ENCODE measurements around the gene APAF1.

The APAF1 gene

DNA sequence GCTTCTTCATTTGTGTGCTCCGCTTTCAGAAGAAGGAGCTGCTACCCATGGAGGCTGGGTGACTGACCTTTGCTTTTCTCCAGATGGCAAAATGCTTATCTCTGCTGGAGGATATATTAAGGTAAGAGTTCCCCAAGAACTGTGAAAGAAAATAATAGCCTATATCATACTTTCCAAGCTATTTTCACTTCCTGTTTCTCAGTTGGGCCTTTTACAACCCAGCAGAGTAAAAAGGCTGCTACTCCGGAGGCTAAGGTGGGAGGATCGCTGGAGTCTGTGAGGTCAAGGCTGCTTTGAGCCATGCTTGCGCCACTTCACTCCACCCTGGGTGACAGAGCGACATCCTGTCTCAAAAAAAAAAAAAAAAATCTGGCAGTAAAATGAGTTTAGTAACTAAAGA, 82.1 kb downstream of the APAF1 start:
- peaks cover 83% of the 10 kb centered on the region for H3K36me3 ChIP-seq (ENCODE audit: control insufficient read depth, insufficient read depth, low read length)
- no peaks in the 10 kb centered on the region for H3K9me3 ChIP-seq (ENCODE audit: control insufficient read depth, low read length)
- H3K4me3 ChIP-seq (ENCODE audit: extremely low read depth, insufficient read depth, low read length, poor library complexity, severe bottlenecking), result no peak overlapping the region
- H3K27ac ChIP-seq (ENCODE audit: low read depth, low read length, severe bottlenecking), result no peak overlapping the region
- WGBS, 2 experiments (ENCODE audit: insufficient coverage in 2 of 2), result 94 to 100% methylated on average over 2 to 3 of the region's 5 CpGs
- peaks cover 5% of the 10 kb centered on the region for H3K4me1 ChIP-seq (ENCODE audit: control insufficient read depth, insufficient read depth, low read length, poor library complexity, severe bottlenecking)

DNA sequence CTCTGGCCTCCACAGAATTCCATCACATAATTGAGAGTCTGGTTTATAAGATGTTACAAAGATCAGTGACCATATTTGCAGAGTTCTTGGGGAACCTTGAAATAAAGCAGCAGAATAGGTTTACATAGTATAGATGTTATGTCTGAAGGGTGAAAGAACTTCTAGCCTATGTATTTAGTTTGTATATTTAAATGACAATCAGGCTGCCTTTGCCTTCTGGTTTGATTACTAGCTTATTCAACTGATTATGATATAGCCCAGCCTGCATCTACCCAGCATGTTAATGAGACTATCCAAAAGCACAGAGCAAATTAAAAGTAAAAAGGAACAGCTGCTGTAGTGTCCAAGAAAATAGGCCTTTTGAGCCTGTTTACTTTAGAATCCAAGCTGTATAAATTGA, 85.3 kb downstream of the APAF1 start:
- H3K9me3 ChIP-seq (ENCODE audit: control insufficient read depth, low read length), result no peaks in the 10 kb centered on the region
- no peak overlapping the region for H3K4me3 ChIP-seq (ENCODE audit: extremely low read depth, insufficient read depth, low read length, poor library complexity, severe bottlenecking)
- no peaks in the 10 kb centered on the region for H3K4me1 ChIP-seq (ENCODE audit: control insufficient read depth, insufficient read depth, low read length, poor library complexity, severe bottlenecking)
- peaks cover 78% of the 10 kb centered on the region for H3K36me3 ChIP-seq (ENCODE audit: control insufficient read depth, insufficient read depth, low read length)
- no peak overlapping the region for H3K27ac ChIP-seq (ENCODE audit: low read depth, low read length, severe bottlenecking)

DNA sequence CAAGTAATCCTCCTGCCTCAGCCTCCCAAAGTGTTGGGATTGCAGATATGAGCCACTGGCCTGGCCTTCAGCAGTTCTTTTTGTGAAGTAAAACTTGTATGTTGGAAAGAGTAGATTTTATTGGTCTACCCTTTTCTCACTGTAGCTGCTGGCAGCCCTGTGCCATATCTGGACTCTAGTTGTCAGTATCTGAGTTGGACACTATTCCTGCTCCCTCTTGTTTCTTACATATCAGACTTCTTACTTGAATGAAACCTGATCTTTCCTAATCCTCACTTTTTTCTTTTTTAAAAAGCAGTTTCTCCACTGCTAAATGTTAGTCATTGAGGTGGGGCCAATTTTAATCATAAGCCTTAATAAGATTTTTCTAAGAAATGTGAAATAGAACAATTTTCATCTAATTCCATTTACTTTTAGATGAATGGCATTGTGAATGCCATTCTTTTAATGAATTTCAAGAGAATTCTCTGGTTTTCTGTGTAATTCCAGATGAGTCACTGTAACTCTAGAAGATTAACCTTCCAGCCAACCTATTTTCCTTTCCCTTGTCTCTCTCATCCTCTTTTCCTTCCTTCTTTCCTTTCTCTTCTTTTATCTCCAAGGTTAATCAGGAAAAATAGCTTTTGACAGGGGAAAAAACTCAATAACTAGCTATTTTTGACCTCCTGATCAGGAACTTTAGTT, 88.7 kb downstream of the APAF1 start:
- H3K9me3 ChIP-seq (ENCODE audit: control insufficient read depth, low read length), result no peaks in the 10 kb centered on the region
- H3K36me3 ChIP-seq (ENCODE audit: control insufficient read depth, insufficient read depth, low read length), result peaks cover 53% of the 10 kb centered on the region
- H3K27ac ChIP-seq (ENCODE audit: low read depth, low read length, severe bottlenecking), result no peak overlapping the region
- no peak overlapping the region for H3K4me3 ChIP-seq (ENCODE audit: extremely low read depth, insufficient read depth, low read length, poor library complexity, severe bottlenecking)
- H3K4me1 ChIP-seq (ENCODE audit: control insufficient read depth, insufficient read depth, low read length, poor library complexity, severe bottlenecking), result no peaks in the 10 kb centered on the region

DNA sequence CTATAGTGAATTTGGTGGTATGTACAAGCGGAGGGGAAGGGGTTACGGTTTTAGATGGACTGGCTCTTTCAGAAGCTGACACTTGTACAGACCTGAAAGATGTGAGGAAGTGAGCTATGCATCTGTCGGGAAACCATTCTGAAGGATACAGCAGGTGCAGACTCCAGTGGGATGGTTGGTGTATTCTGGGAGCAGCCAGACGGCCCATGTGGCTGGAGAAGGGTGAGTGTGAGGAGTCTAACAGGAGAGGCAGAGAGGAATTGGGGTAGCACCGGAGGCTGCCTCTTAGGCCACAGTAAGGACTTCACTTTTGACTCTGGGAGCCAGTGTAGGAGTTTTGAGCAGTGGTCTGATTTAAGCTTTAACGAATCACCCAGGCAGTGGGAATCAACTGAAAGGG, 90.7 kb downstream of the APAF1 start:
- WGBS, 2 experiments (ENCODE audit: insufficient coverage in 2 of 2), result 89 to 90% methylated on average over 5 to 6 of the region's 6 CpGs
- H3K4me1 ChIP-seq (ENCODE audit: control insufficient read depth, insufficient read depth, low read length, poor library complexity, severe bottlenecking), result no peaks in the 10 kb centered on the region
- H3K9me3 ChIP-seq (ENCODE audit: control insufficient read depth, low read length), result no peaks in the 10 kb centered on the region
- H3K27ac ChIP-seq (ENCODE audit: low read depth, low read length, severe bottlenecking), result no peak overlapping the region
- no peak overlapping the region for H3K4me3 ChIP-seq (ENCODE audit: extremely low read depth, insufficient read depth, low read length, poor library complexity, severe bottlenecking)
- peaks cover 41% of the 10 kb centered on the region for H3K36me3 ChIP-seq (ENCODE audit: control insufficient read depth, insufficient read depth, low read length)

DNA sequence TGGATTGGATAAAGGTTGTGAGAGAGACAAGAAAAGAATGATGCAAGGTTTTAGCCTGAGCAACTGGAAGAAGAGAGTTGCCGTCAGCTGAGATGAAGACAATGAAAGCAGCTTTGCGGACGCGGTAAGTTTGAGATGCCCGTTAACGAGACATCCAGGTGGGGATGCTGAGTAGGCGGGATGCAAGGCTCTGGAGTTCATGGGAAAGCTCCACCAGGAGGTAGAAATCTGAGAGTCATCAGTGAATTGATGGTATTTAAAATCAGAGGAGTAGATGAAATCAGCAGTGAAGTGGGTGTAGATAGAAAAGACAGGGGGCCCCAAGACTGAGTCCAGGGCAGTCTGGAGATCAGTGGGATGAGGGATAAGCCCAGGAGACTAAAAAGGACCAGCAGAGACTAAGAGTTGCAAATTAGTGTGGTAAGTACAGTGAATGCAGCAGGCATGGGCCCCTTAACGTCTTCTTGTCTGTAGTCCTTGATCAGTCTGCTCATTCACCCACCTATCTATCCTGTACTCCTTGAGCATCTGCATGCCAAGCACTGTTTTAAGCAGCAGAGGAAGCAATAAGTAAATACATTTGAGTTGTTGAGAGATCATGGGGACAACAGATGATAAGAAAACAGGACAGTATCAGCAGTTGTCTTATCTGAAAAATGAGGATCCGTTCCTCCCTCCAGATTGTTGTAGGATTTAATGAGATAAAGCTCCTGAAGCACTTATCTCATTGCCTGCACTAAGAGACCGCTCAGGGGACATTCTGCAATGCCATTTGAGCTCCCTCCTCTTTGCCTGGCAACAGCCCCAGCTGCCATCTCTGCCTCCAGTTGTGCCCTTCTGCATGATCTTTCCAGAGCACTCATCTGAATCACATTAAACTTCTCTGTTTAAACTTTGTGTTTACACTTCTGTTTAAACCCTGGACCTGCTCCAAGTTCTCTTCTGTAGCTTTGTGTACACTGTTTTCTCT, 91.5 kb downstream of the APAF1 start:
- no peaks in the 10 kb centered on the region for H3K9me3 ChIP-seq (ENCODE audit: control insufficient read depth, low read length)
- H3K36me3 ChIP-seq (ENCODE audit: control insufficient read depth, insufficient read depth, low read length), result peaks cover 34% of the 10 kb centered on the region
- 84 to 93% methylated on average over 9 of the region's 10 CpGs for WGBS, 2 experiments (ENCODE audit: insufficient coverage in 2 of 2)
- H3K4me1 ChIP-seq (ENCODE audit: control insufficient read depth, insufficient read depth, low read length, poor library complexity, severe bottlenecking), result no peaks in the 10 kb centered on the region
- H3K4me3 ChIP-seq (ENCODE audit: extremely low read depth, insufficient read depth, low read length, poor library complexity, severe bottlenecking), result no peak overlapping the region
- no peak overlapping the region for H3K27ac ChIP-seq (ENCODE audit: low read depth, low read length, severe bottlenecking)

DNA sequence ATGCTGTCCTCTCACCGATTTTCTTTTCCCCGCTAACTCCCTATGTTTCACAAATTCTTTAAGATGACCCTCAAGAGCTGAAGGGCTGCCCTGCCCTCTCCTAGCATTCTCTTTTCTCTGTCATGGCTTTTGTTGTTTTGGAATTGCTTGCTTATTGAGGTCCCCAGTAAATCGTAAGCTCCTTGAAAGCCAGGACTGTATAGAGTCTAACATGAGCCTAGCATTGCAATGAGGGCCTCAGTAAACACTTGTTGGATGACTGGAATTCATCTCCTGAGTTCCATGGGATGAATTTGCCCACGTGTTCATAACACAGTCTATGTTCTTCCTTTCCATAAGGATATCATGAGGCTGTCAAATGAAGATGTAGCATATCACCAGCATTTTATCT, 92.2 kb downstream of the APAF1 start:
- WGBS, 2 experiments (ENCODE audit: insufficient coverage in 2 of 2), result 81 to 89% methylated on average over 3 to 4 of the region's 4 CpGs

DNA sequence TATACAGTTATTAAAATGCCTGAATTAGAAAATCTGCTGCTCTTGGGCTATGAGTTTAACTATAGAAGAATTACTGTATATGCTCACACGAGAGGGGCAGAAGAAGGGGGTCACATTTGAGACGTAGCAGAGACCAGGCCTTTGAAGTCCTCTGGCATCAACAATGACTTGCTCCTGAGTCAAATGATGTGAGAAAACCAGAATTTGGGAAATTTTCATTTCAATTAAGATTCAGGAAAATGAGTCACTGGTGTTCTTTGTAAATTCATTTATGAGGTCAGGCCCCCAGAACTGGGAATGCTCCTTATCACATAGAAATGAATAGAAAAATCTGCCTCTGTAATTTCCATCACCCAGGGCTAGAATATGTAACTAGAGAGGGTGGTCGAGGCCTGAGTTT, 92.9 kb downstream of the APAF1 start:
- WGBS, 2 experiments (ENCODE audit: insufficient coverage in 2 of 2), result 77 to 89% methylated on average over 3 of the region's 3 CpGs
- Histone ChIP-seq H3K9me3 (ENCODE audit: control insufficient read depth, low read length) (no peaks in the 10 kb centered on the region), H3K4me1 (ENCODE audit: control insufficient read depth, insufficient read depth, low read length, poor library complexity, severe bottlenecking) (no peaks in the 10 kb centered on the region), H3K36me3 (ENCODE audit: control insufficient read depth, insufficient read depth, low read length) (peaks cover 20% of the 10 kb centered on the region), H3K27ac (ENCODE audit: low read depth, low read length, severe bottlenecking) (no peak overlapping the region), H3K4me3 (ENCODE audit: extremely low read depth, insufficient read depth, low read length, poor library complexity, severe bottlenecking) (no peak overlapping the region)

More for the DNA sequence above, 92.2 kb downstream of the APAF1 start:
- peaks cover 27% of the 10 kb centered on the region for H3K36me3 ChIP-seq (ENCODE audit: control insufficient read depth, insufficient read depth, low read length)
- H3K27ac ChIP-seq (ENCODE audit: low read depth, low read length, severe bottlenecking), result no peak overlapping the region
- H3K9me3 ChIP-seq (ENCODE audit: control insufficient read depth, low read length), result no peaks in the 10 kb centered on the region
- no peak overlapping the region for H3K4me3 ChIP-seq (ENCODE audit: extremely low read depth, insufficient read depth, low read length, poor library complexity, severe bottlenecking)
- no peaks in the 10 kb centered on the region for H3K4me1 ChIP-seq (ENCODE audit: control insufficient read depth, insufficient read depth, low read length, poor library complexity, severe bottlenecking)

DNA sequence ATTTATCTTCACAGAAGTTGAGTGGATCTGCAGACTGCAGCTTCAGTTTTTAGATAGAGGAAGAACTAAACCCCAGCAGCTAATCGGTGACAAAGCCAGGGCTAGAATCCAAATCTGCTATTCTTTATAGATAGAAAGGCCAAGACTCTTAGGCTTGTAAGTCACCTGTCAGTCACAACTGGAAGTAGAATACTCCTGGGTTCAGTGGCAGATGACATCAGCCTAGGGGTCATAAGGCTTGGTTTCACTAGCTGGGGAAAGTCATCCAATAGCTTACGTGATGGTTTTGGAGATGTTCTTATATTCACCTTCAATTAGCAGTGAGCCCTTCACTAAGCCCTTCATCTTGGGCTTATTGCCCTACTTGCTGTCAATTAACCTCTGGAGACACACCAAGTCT, 93.4 kb downstream of the APAF1 start:
- WGBS, 2 experiments (ENCODE audit: insufficient coverage in 2 of 2), result 84% methylated on average over 2 of the region's 2 CpGs; no CpG with 5 or more reads in 1 of the 2 experiments
- no peak overlapping the region for H3K4me3 ChIP-seq (ENCODE audit: extremely low read depth, insufficient read depth, low read length, poor library complexity, severe bottlenecking)
- H3K27ac ChIP-seq (ENCODE audit: low read depth, low read length, severe bottlenecking), result no peak overlapping the region
- peaks cover 2% of the 10 kb centered on the region for H3K4me1 ChIP-seq (ENCODE audit: control insufficient read depth, insufficient read depth, low read length, poor library complexity, severe bottlenecking)
- H3K36me3 ChIP-seq (ENCODE audit: control insufficient read depth, insufficient read depth, low read length), result peaks cover 15% of the 10 kb centered on the region
- no peaks in the 10 kb centered on the region for H3K9me3 ChIP-seq (ENCODE audit: control insufficient read depth, low read length)

DNA sequence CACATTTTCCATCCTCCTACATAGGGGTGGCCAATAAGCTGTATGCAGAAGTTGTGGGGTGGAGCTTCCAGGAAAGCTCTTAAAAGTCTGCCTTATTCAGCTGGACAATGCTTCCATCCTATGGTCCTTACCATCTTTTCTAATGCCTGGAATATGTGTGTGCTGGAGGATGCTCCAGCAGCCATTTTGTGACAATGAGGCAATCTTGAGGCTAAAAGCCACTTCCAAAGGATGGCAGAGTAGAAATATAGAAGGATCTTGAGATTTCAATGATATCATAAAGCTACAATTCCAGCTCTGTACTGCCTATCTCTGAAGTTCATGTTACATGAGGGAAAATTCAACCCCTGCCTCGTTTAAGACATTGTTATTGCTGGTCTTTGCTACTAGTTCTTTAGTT, 95.7 kb downstream of the APAF1 start:
- Histone ChIP-seq H3K4me3 (ENCODE audit: extremely low read depth, insufficient read depth, low read length, poor library complexity, severe bottlenecking) (no peak overlapping the region), H3K27ac (ENCODE audit: low read depth, low read length, severe bottlenecking) (no peak overlapping the region), H3K9me3 (ENCODE audit: control insufficient read depth, low read length) (no peaks in the 10 kb centered on the region), H3K36me3 (ENCODE audit: control insufficient read depth, insufficient read depth, low read length) (peaks cover 1% of the 10 kb centered on the region), H3K4me1 (ENCODE audit: control insufficient read depth, insufficient read depth, low read length, poor library complexity, severe bottlenecking) (peaks cover 3% of the 10 kb centered on the region)
- WGBS, 2 experiments (ENCODE audit: insufficient coverage in 2 of 2), result 80 to 89% methylated on average over 1 of the region's 1 CpG

DNA sequence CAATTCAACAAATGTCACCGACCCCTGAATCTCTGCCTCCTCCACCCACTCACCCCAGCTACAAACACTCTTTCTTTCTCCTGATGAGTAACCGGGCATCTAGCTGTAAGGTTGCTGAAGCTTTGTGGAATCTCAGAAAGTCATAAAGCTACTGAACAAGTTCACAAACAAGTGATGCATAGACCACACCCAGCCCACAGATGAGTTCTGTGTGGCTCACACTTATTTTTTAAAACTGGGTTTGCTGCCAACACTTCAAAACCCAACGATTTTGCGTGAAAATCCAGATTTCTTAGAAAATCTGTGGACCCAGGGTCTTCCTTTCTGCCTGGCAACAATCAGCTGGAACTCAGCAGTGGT, 96.1 kb downstream of the APAF1 start:
- H3K9me3 ChIP-seq (ENCODE audit: control insufficient read depth, low read length), result no peaks in the 10 kb centered on the region
- 86 to 90% methylated on average over 3 of the region's 4 CpGs for WGBS, 2 experiments (ENCODE audit: insufficient coverage in 2 of 2)
- H3K4me1 ChIP-seq (ENCODE audit: control insufficient read depth, insufficient read depth, low read length, poor library complexity, severe bottlenecking), result peaks cover 3% of the 10 kb centered on the region
- H3K36me3 ChIP-seq (ENCODE audit: control insufficient read depth, insufficient read depth, low read length), result no peaks in the 10 kb centered on the region
- H3K27ac ChIP-seq (ENCODE audit: low read depth, low read length, severe bottlenecking), result no peak overlapping the region
- no peak overlapping the region for H3K4me3 ChIP-seq (ENCODE audit: extremely low read depth, insufficient read depth, low read length, poor library complexity, severe bottlenecking)
